HT1080 (cell line): ENCODE measurements around the gene SDHAF1. TPM values are rescaled to one million over a fixed set of nuclear protein-coding genes. Genes with fewer than 3 reads are reported as not detected.
"Not testable (repeated sequence)": the region's sequence is repeated elsewhere in the genome, so short reads cannot be mapped to it uniquely, and the experiment has no call there.

Experiments used
- DNase-seq: peaks from one replicate; pipeline ENCODE4 v3.0.0-alpha.2; 2015; ENCODE audit warnings: low read depth
- polyA plus RNA-seq, 2 experiments: library from polyadenylated mRNA; depleted of rRNA; stranded (reverse); fragments of >200 nt; gene quantifications; 2 replicates each; pipeline ENCODE4 v1.2.3, GENCODE V29; 2015
- total RNA-seq: library from RNA; depleted of rRNA; stranded (reverse); fragments of >200 nt; shearing (Covaris generic); gene quantifications from 2 replicates; pipeline ENCODE4 v1.2.3, GENCODE V29; 2014; rRNA removed

SDHAF1 gene
- total RNA-seq, result 18.0 and 22.9 TPM in 2 replicates
- polyA plus RNA-seq (2015; cell fraction: cytosol; rRNA removed), result 22.8 and 27.9 TPM in 2 replicates
- 10.6 and 12.1 TPM in 2 replicates for polyA plus RNA-seq (2015; cell fraction: nucleus; rRNA removed)

- DNase-seq, result peak; percentile 86
Observed at GRCh38 chr19:35995048-35995993, at the start of gene SDHAF1. Gene SDHAF1, plus strand, starts transcription at chr19:35995188. Its CDS starts 87 bp downstream, at chr19:35995275.

DNA sequence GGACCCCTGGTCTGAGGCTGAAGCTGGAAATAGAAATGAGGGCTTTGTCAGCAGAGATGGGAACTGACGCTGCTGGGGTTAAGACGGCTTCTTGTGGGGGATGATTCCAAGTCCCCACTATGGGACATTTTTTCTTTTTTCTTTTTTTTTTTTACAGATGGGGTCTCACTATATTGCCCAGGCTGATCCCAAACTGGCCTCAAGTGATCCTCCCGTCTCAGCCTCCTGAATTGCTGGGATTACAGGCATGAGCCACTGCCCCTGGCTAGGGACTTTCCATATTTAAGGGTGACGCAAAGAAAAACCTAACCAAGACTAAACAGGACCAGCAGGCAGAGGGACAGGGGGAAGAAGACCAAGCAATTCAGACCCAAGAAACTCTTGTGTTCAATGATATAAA, 48.8 kb upstream of the SDHAF1 start:
- no peak for DNase-seq

- no peak for DNase-seq
Observed at GRCh38 chr19:35949131-35949530, 45.9 kb upstream of the SDHAF1 start.

DNA sequence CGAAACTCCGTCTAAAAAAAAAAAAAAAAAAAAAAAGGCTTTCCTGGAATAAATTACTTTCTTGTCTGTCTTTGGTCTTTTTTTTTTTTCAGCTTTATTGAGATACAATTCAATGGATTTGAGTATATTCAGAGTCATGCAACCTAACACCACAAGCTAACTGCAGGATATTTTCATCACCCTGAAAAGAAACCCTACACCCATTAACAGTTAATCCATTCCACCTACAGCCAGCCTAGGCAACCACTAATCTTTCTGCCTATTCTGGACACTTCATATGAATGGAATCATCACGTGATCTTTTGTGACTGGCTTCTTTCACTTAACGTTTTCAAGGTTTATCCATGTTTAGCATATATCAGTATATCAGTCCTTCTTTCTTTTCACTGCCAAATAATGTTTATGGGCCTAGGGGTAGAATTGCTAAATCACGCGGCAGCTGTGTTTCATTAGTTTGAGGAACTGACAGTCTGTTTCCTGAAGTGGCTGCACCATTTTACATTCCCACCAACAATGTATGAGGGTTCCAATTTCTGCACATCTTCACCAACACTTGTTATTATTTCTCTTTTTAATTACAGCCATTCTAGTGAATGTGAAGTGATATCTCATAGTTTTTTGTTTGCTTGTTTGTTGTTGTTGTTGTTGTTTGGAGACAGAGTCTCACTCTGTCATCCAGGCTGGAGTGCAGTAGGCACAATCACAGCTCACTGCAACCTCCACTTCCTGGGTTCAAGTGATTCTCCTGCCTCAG, 38.9 kb upstream of the SDHAF1 start:
- no peak for DNase-seq

- DNase-seq, result not testable (repeated sequence)
Observed at GRCh38 chr19:35957411-35957810, 37.6 kb upstream of the SDHAF1 start.

DNA sequence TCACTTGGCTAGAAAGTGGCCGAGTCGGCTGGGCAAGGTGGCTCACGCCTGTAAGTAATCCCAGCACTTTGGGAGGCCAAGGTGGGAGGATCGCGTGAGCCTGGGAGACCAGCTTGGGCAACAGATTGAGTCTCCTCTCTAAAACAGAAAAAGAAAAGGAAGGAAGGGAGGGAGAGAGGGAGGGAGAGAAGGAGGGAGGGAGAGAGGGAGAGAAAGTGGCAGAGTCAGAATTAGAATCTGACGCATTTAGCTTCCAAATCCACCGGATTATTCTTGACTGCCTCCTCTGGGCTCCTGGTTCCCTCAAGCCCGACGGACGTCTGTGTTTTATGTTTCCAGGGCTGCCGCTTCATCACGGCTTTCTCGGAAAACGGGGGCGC, 36.3 kb upstream of the SDHAF1 start:
- no peak for DNase-seq

DNA sequence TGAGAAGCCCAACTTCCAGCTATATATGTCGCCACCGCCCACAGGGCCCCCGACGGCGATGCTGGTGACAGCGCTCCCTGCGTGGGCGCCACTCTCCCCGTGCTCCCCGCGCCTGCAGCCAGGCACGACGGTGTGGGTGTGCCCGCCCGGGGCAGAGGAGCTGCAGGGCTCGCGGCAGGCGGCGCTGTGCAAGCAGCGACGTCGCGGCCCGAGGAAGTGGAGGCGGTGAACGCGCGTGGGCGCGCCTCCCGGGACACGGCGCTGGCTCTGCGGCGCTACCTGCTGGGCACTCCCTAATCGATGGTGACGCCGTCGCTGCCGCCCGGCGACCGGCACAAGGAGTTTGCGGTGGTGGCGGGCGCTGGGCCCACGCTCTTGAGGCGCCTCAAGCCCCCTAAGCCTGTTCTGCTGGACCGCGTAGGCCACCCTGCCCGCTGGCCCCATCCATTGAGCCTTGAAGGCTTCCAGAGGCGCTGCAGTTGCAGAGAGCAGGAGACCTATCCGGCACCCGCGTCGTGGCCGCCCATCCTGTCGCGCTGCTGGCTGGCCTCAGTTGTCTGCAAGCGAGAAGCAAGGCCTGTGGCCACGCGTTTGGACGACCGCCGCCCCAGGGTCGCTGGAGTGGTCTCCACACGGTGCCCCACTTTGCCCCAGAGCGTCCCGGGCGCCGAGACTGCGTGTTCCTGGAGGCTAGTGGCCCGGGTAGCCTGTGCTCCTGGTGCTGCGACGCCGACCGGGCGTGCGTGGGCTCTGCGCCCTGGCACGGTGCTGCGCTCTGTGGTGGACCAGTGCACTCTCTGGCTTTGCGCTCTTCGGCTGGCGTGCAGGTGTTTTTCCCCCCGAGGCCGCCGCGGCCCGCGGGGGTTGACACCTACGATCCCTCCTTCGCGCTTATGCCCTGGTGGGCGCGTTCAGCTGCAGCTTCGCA, 35.7 kb upstream of the SDHAF1 start:
- no peak for DNase-seq

DNA sequence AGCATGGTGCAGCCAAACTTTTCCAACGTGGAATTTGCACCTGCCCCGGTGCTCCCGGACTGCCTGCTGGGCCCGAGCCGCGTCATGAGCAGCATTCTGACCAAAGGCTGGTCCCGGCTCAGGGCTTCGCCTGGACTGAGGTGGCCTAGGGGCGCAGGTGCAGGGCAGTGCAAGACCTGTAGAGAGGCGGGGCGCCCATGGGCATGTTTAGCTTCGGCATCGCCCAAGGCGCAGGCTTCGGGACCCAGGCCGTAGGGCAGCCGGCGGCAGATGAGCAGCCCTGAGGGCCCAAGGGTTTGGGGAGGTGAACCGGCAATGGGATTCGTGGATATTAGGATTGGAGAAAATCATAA, 35.0 kb upstream of the SDHAF1 start:
- DNase-seq, result no peak

- no peak for DNase-seq
Observed at GRCh38 chr19:35960432-35960972, 34.5 kb upstream of the SDHAF1 start.

DNA sequence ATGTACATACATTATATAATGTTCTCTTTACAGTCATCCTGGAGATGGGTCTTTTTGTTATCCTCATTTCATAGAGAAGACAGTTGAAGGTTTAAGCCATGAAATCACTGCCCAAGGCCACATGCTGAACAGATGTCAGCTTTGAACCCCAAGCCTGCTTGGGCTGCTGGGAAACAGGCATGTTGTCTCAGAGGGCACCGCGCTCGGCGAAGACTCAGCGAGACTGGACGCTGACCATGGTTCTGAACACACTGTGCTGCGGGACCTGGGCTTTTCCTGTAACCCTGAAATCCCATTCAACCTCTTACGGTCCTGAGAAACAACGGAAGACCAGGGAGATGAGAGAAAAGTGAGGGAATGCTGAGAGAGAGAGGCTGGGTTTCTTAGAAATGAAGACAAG, 31.5 kb upstream of the SDHAF1 start:
- peak; percentile 18 for DNase-seq

- DNase-seq, result no peak
Observed at GRCh38 chr19:35966771-35967170, 28.2 kb upstream of the SDHAF1 start.

- DNase-seq, result no peak
Observed at GRCh38 chr19:35973487-35973886, 21.5 kb upstream of the SDHAF1 start.

DNA sequence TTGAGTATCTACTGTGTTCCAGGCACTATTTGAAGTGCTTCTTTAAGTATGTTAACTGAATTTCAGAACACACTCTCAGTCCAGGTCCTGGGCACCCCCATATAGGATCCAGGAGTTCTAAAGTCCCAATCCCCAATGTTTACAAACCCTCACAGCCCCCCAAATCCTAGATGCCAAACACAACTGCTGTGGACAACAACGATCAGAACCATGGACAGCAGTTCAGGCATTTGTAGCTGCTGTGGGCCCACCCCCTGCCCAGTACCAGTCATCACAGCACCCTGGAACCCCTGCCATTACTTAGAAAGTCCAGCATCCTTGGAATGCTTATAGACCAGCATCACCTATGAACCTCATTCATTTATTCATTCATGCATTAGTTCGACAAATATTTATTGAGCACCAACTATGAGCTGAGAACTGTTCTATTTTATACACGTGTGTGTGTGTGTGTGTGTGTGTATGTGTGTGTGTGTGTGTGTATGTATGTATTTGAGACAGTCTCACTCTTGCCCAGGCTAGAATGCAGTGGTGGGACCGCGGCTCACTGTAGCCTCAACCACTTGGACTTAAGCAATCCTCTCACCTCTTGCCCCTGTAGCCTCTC, 19.3 kb upstream of the SDHAF1 start:
- no peak for DNase-seq

- peak; percentile 39 for DNase-seq
Observed at GRCh38 chr19:35977446-35978222, 17.4 kb upstream of the SDHAF1 start.

GRCh38 chr19:35978271-35978670, 16.7 kb upstream of the SDHAF1 start:
- DNase-seq, result no peak

DNA sequence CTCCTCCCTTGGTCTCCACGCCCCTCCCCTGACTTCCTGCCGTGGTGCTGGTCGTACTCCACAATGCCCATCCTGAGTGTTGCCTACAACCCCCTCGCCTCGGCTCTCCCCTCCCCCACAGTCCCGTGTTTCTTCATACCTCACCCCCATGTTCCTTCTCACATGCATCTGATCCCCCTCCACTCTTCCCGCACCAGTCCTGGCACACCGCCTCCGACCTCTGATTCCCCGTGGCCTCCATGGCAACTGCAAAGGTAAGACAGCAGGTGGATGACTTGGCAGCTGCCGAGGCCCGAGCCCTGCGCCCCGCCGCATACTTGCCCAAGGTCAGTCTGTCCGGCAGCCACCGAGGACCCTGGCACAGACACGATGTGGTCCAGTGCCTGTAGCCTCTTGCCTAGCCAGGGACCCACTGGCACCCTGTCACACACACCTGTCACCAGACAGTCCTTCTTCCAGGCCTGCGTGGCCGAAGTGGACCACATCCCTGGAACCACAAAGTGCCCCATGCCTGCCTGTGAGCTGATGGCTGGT, 16.1 kb upstream of the SDHAF1 start:
- DNase-seq, result no peak

GRCh38 chr19:35980997-35981396, 14.0 kb upstream of the SDHAF1 start:
- not testable (repeated sequence) for DNase-seq

DNA sequence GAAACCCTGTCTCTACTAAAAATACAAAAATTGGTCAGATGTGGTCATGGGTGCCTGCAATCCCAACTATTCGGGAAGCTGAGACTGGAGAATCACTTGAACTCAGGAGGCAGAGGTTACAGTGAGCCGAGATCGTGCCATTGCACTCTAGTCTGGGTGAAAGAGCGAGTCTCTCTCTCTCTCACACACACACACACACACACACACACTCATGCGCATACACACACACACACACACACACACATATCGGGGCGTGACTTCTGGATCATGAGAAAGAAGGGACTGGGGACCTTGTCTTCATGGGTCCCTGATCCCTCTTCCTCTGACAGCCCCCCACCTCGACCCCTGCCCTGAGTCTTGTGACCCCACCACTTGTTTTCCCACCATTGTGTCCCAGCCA, 11.8 kb upstream of the SDHAF1 start:
- DNase-seq, result no peak

GRCh38 chr19:35986111-35986510, 8.9 kb upstream of the SDHAF1 start:
- DNase-seq, result no peak
